Glomerular visceral epithelial cell (primary cell): ENCODE data around the gene ZNF10.

Experiments used
- DNase-seq: peaks from one replicate; pipeline ENCODE4 v3.0.0-alpha.2; 2016; ENCODE audit errors: extremely low spot score

The ZNF10 gene

GRCh38 chr12:133201888-133202287 is 71.5 kb downstream of the ZNF10 start:
- no peak for DNase-seq

GRCh38 chr12:133202493-133203343 is 72.3 kb downstream of the ZNF10 start:
- DNase-seq: no peak

GRCh38 chr12:133203344-133204263 is 73.2 kb downstream of the ZNF10 start:
- no peak for DNase-seq

DNA sequence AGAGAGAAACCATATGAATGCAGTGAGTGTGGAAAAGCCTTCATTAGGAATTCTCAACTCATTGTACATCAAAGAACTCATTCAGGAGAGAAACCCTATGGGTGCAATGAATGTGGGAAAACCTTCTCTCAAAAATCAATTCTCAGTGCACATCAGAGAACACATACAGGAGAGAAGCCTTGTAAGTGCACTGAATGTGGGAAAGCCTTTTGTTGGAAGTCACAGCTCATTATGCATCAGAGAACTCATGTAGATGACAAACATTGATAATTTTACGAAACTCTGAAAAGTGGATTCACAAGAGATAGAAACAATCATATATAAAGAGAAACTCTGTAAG is 73.8 kb downstream of the ZNF10 start:
- DNase-seq: no peak

DNA sequence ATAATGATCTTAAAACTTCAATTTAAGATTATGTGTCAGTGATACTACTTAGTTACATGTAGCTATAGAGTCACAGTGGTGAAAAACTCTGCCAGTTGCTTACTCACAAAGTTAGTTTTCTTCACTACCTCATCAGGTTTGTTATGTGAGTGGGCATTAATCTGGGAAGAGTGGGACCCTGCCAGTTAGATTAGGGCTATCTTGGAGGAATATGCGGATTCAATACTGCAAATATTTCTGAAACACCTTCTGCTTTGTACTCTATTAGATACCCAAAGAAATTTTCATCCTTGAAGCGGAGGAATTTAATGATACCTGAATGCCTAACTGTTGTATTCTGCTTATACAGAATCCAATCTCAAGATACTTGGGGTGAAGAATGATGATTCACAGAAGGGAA is 76.0 kb downstream of the ZNF10 start:
- no peak for DNase-seq
